A673 (cell line): ENCODE results near the gene SFXN1. TPM values are rescaled to one million over a fixed set of nuclear protein-coding genes. Genes with fewer than 3 reads are reported as not detected.

Experiments used
- BruUV-seq: library from RNA; stranded (reverse); fragments of 400-500 nt; replicated peaks from 2 replicates; lab custom pipeline; 2021; lab: Mats Ljungman, UMichigan
- CTCF ChIA-PET: fragments of 300-600 bp; sonication (Branson Sonifier 250); formaldehyde crosslinking; loops from one replicate; lab custom pipeline; 2022; ENCODE audit warnings: antibody characterized with exemption; lab: Charles Lee
- POLR2A ChIA-PET: fragments of 300-600 bp; sonication (Branson Sonifier 250); formaldehyde crosslinking; loops from one replicate; lab custom pipeline; 2022; ENCODE audit warnings: antibody characterized with exemption; ENCODE audit not compliant: low non-redundant PET; lab: Charles Lee
- DNase-seq: peaks from one replicate; pipeline ENCODE4 v3.0.0-alpha.2; 2015; ENCODE audit warnings: low spot score
- H3K27ac ChIP-seq: fragments of 200-600 bp; sonication (generic); 2 replicates; pipeline ENCODE4 v1.5.1; 2016; ENCODE audit warnings: mixed run types, low read depth, mild to moderate bottlenecking, mixed read lengths, antibody characterized with exemption, low read length; ENCODE audit not compliant: poor library complexity, severe bottlenecking
- H3K27me3 ChIP-seq: fragments of 200-600 bp; sonication (generic); replicated peaks from 2 replicates; pipeline ENCODE4 v1.6.1; 2017; ENCODE audit warnings: mixed run types, low read depth, mild to moderate bottlenecking, mixed read lengths, antibody characterized with exemption, low read length; ENCODE audit not compliant: insufficient read depth, poor library complexity
- H3K36me3 ChIP-seq: fragments of 200-600 bp; sonication (generic); 2 replicates; pipeline ENCODE4 v1.6.1; 2016; ENCODE audit warnings: mixed run types, mild to moderate bottlenecking, mixed read lengths, antibody characterized with exemption, low read length; ENCODE audit not compliant: insufficient read depth, poor library complexity, severe bottlenecking
- H3K4me1 ChIP-seq: fragments of 200-600 bp; sonication (generic); 2 replicates; pipeline ENCODE4 v1.6.1; 2017; ENCODE audit warnings: mixed run types, mild to moderate bottlenecking, mixed read lengths, antibody characterized with exemption, low read length; ENCODE audit not compliant: insufficient read depth, poor library complexity, severe bottlenecking
- H3K4me3 ChIP-seq: fragments of 200-600 bp; sonication (generic); 2 replicates; pipeline ENCODE4 v1.5.1; 2016; ENCODE audit warnings: low read depth, mixed run types, mild to moderate bottlenecking, mixed read lengths, low read length; ENCODE audit not compliant: poor library complexity, severe bottlenecking
- H3K9me3 ChIP-seq: fragments of 200-600 bp; sonication (generic); 2 replicates; pipeline ENCODE4 v1.6.1; 2016; ENCODE audit warnings: mixed run types, low read depth, mild to moderate bottlenecking, mixed read lengths, antibody characterized with exemption, low read length; ENCODE audit not compliant: poor library complexity, severe bottlenecking
- CTCF ChIP-seq: fragments of 300-800, 200-600 bp; sonication (generic); conservative IDR thresholded peaks from 2 replicates; pipeline ENCODE4 v1.5.1; 2017; ENCODE audit warnings: low read depth, mild to moderate bottlenecking, antibody characterized with exemption, low read length, moderate library complexity, mixed read lengths
- EZH2 ChIP-seq: fragments of 200-600 bp; sonication (generic); IDR thresholded peaks from 2 replicates; pipeline ENCODE4 v1.6.1; 2017; ENCODE audit warnings: borderline replicate concordance, low read depth, mild to moderate bottlenecking, mixed read lengths, antibody characterized with exemption, low read length; ENCODE audit not compliant: poor library complexity, severe bottlenecking
- intact Hi-C: fragments of 100-400 bp; cut with micrococcal nuclease; formaldehyde crosslinking; loops from one replicate; pipeline ENCODE4 v1.10.0; 2022; ENCODE audit not compliant: unreplicated experiment
- total RNA-seq: library from RNA; stranded (reverse); gene quantifications from 2 replicates; pipeline ENCODE4 v1.2.3, GENCODE V29; 2021

Gene SFXN1
- total RNA-seq, 1 experiment from 2014 or later: 108 TPM

GRCh38 chr5:175491223-175491622 lies 12.9 kb downstream of the SFXN1 start:
- intact Hi-C loops: no loop called here
- peaks cover 34% of the 10 kb centered on the region for H3K36me3 ChIP-seq
- H3K27ac ChIP-seq: no peak overlapping the region
- no peaks in the 10 kb centered on the region for H3K27me3 ChIP-seq
- no peaks in the 10 kb centered on the region for H3K9me3 ChIP-seq
- no peak overlapping the region for H3K4me3 ChIP-seq
- BruUV-seq: no TSS peak
- peaks cover 11% of the 10 kb centered on the region for H3K4me1 ChIP-seq
- ChIA-PET CTCF (no interaction called here), POLR2A (no interaction called here)
- TF ChIP-seq EZH2: no peak
- no peak for TF ChIP-seq CTCF
- no peak for DNase-seq

GRCh38 chr5:175493260-175493659 lies 14.9 kb downstream of the SFXN1 start:
- TF ChIP-seq CTCF: no peak
- TF ChIP-seq EZH2: no peak
- ChIA-PET CTCF (no interaction called here), POLR2A (no interaction called here)
- Histone ChIP-seq H3K9me3 (no peaks in the 10 kb centered on the region), H3K4me3 (no peak overlapping the region), H3K36me3 (peaks cover 37% of the 10 kb centered on the region), H3K27ac (no peak overlapping the region), H3K4me1 (peaks cover 11% of the 10 kb centered on the region), H3K27me3 (no peaks in the 10 kb centered on the region)
- intact Hi-C loops: no loop called here
- no peak for DNase-seq
- no TSS peak for BruUV-seq

GRCh38 chr5:175493726-175494125 lies 15.4 kb downstream of the SFXN1 start:
- ChIA-PET POLR2A (no interaction called here), CTCF (no interaction called here)
- Histone ChIP-seq H3K4me3 (no peak overlapping the region), H3K4me1 (peaks cover 11% of the 10 kb centered on the region), H3K36me3 (peaks cover 41% of the 10 kb centered on the region), H3K9me3 (no peaks in the 10 kb centered on the region), H3K27me3 (no peaks in the 10 kb centered on the region), H3K27ac (no peak overlapping the region)
- TF ChIP-seq CTCF (no peak), EZH2 (no peak)
- intact Hi-C loops: no loop called here
- no TSS peak for BruUV-seq
- DNase-seq: no peak
